K562 (cell line): Measurements from ENCODE around the gene NSG2. TPM values are rescaled to one million over a fixed set of nuclear protein-coding genes. Genes with fewer than 3 reads are reported as not detected.

Experiments
- ATAC-seq: fragments of 200-7000 bp; cut with Tn5 transposase; 3 replicates; pipeline ENCODE4 v1.9.1; 2020; ENCODE audit warnings: moderate library complexity
- BruUV-seq: library from RNA; stranded (reverse); fragments of 400-500 nt; replicated peaks from 2 replicates; lab custom pipeline; 2021; lab: Mats Ljungman, UMichigan
- CTCF ChIA-PET: fragments of 300-600 bp; formaldehyde crosslinking; extraction: SDS; loops from one replicate; lab custom pipeline; 2021; ENCODE audit warnings: low intra/inter-chr PET ratio; lab: Yijun Ruan, JAX
- POLR2A ChIA-PET: fragments of 300-600, 350-650 bp; sonication (Branson Sonifier 250); formaldehyde crosslinking; extraction: SDS; loops from one replicate; lab custom pipeline; 2021; ENCODE audit warnings: antibody characterized with exemption, inconsistent platforms; lab: Yijun Ruan, JAX
- DNase-seq, 4 experiments: peaks; one replicate each; pipeline versions ENCODE4 v3.0.0 to v3.0.0-alpha.2; 2011 to 2018; ENCODE audit warnings: low spot score in 3 of 4, mixed read lengths in 3 of 4; ENCODE audit errors: extremely low read depth in 1 of 4
- FAIRE-seq: peaks from 2 replicates; lab custom pipeline; 2011; peaks lifted over from hg19 to GRCh38; lab: Jason Lieb, UNC
- H2AFZ ChIP-seq: 2 replicates; pipeline ENCODE4 v1.6.0; 2011; ENCODE audit warnings: low read depth, low read length, control low read depth, inconsistent platforms
- H3K27ac ChIP-seq: fragments of 200-600 bp; 3 replicates; pipeline ENCODE4 v1.8.0; 2011; ENCODE audit warnings: low read depth, mild to moderate bottlenecking, control low read depth, inconsistent platforms, low read length, moderate library complexity, mixed read lengths; ENCODE audit errors: extremely low read depth
- H3K27me3 ChIP-seq, 2 experiments: fragments of 300-600 bp in 1 of 2; 2 replicates in 1 of 2; 3 replicates in 1 of 2; pipeline versions ENCODE4 v1.6.0 to v1.8.0; 2011; ENCODE audit warnings: inconsistent platforms in 2 of 2, low read length in 2 of 2, mild to moderate bottlenecking in 1 of 2, mixed read lengths in 1 of 2, moderate library complexity in 1 of 2; ENCODE audit not compliant: control insufficient read depth in 2 of 2, insufficient read depth in 2 of 2
- H3K36me3 ChIP-seq: fragments of 300-600 bp; 3 replicates; pipeline ENCODE4 v1.8.0; 2011; ENCODE audit warnings: mild to moderate bottlenecking, low read length, inconsistent platforms; ENCODE audit not compliant: control insufficient read depth, insufficient read depth
- H3K4me1 ChIP-seq, 2 experiments: fragments of 200-600 bp in 1 of 2; replicated peaks in 1 of 2; 2 replicates in 1 of 2; 3 replicates in 1 of 2; pipeline versions ENCODE4 v1.5.1 to v1.8.0; 2011; ENCODE audit warnings: inconsistent platforms in 2 of 2, low read length in 2 of 2, mild to moderate bottlenecking in 1 of 2, mixed read lengths in 1 of 2, moderate library complexity in 1 of 2; ENCODE audit not compliant: control insufficient read depth in 2 of 2, insufficient read depth in 2 of 2
- H3K4me2 ChIP-seq: 2 replicates; pipeline ENCODE4 v1.6.1; 2011; ENCODE audit warnings: low read length, control low read depth, inconsistent platforms, mixed read lengths; ENCODE audit not compliant: insufficient read depth
- H3K4me3 ChIP-seq: fragments of 200-600 bp; sonication (generic), shearing (Covaris generic); 2 replicates; pipeline ENCODE4 v1.5.1; 2016; ENCODE audit warnings: control low read depth, inconsistent platforms
- H3K79me2 ChIP-seq: fragments of 200-600 bp; 3 replicates; pipeline ENCODE4 v1.8.0; 2011; ENCODE audit warnings: low read length, inconsistent platforms; ENCODE audit not compliant: control insufficient read depth, insufficient read depth
- H3K9ac ChIP-seq, 2 experiments: 2 replicates each; pipeline versions ENCODE4 v1.6.0 to v1.6.1; 2011; ENCODE audit warnings: low read depth in 2 of 2, low read length in 2 of 2, control low read depth in 1 of 2, inconsistent platforms in 1 of 2, mild to moderate bottlenecking in 1 of 2, mixed read lengths in 1 of 2; ENCODE audit not compliant: insufficient read depth in 1 of 2
- H3K9me1 ChIP-seq: one replicate; pipeline ENCODE4 v1.6.0; 2011; ENCODE audit warnings: inconsistent platforms, mild to moderate bottlenecking, low read length, moderate library complexity; ENCODE audit not compliant: control insufficient read depth, insufficient read depth
- H3K9me3 ChIP-seq: replicated peaks from 2 replicates; pipeline ENCODE4 v1.5.1; 2011; ENCODE audit warnings: low read depth, low read length, inconsistent platforms; ENCODE audit not compliant: control insufficient read depth, insufficient read depth
- H4K20me1 ChIP-seq: replicated peaks from 2 replicates; pipeline ENCODE4 v1.6.1; 2011; ENCODE audit warnings: low read length, inconsistent platforms, mixed read lengths; ENCODE audit not compliant: control insufficient read depth, insufficient read depth
- HDAC1 ChIP-seq, 2 experiments: fragments of 450-650 bp; IDR thresholded peaks; 2 replicates each; pipeline ENCODE4 v1.6.1; 2016 to 2017; ENCODE audit warnings: inconsistent platforms in 1 of 2, mild to moderate bottlenecking in 1 of 2, moderate library complexity in 1 of 2
- L3MBTL2 ChIP-seq: fragments of 450-650 bp; IDR thresholded peaks from 2 replicates; pipeline ENCODE4 v1.6.1; 2016; ENCODE audit warnings: mild to moderate bottlenecking, moderate library complexity
- SMAD4 ChIP-seq: fragments of 250-450 bp; sonication (Bioruptor Pico); conservative IDR thresholded peaks from 2 replicates; pipeline ENCODE4 v1.8.0; 2021; ENCODE audit warnings: inconsistent platforms, mild to moderate bottlenecking, moderate library complexity
- ZBTB43 ChIP-seq: sonication (generic); formaldehyde crosslinking; IDR thresholded peaks from 2 replicates; pipeline ENCODE4 v1.8.0; 2023; ENCODE audit warnings: mild to moderate bottlenecking, missing genetic modification reagents
- ZC3H4 ChIP-seq: sonication (generic); formaldehyde crosslinking; IDR thresholded peaks from 2 replicates; pipeline ENCODE4 v1.9.0; 2021; ENCODE audit warnings: missing genetic modification reagents, borderline replicate concordance
- ZEB2 ChIP-seq: fragments of 450-650 bp; IDR thresholded peaks from 2 replicates; pipeline ENCODE4 v1.6.1; 2016
- ZNF217 ChIP-seq: sonication (generic); formaldehyde crosslinking; IDR thresholded peaks from 2 replicates; pipeline ENCODE4 v1.8.0; 2022; ENCODE audit warnings: mild to moderate bottlenecking, missing genetic modification reagents
- ZNF282 ChIP-seq: sonication (generic); formaldehyde crosslinking; IDR thresholded peaks from 2 replicates; pipeline ENCODE4 v1.8.1; 2023; ENCODE audit warnings: missing genetic modification reagents
- ZNF3 ChIP-seq: fragments of 250-450 bp; sonication (Bioruptor Pico); IDR thresholded peaks from 2 replicates; pipeline ENCODE4 v1.5.0; 2021; ENCODE audit warnings: mild to moderate bottlenecking, moderate library complexity
- WGBS: fragments of 100-300 bp; shearing (Covaris generic); methylation state at CpG from one replicate; pipeline ENCODE4 v1.1.6; 2016; ENCODE audit warnings: low coverage, mixed read lengths; ENCODE audit not compliant: insufficient coverage; ENCODE audit errors: missing lambda C conversion rate; 5-methylcytosine and 5-hydroxymethylcytosine counted together
- in situ Hi-C: fragments of 300-500 bp; cut with MboI; formaldehyde crosslinking; loops from 4 replicates; pipeline ENCODE4 v1.15.0; 2018; ENCODE audit warnings: inconsistent platforms, mixed read lengths
- intact Hi-C: fragments of 100-400 bp; cut with micrococcal nuclease; formaldehyde crosslinking; loops from 2 replicates; pipeline ENCODE4 v1.14.2; 2022
- polyA plus RNA-seq, 8 experiments: library from polyadenylated mRNA; depleted of rRNA in 4 of 8; stranded (reverse) in 5 of 8; unstranded in 3 of 8; fragments of >200 nt; fragmentation: Nextera tagmentation in 2 of 8; fragmentation: Illumina TruSeq in 1 of 8; extraction: Ambion mirVana in 2 of 8; extraction: Trizol in 1 of 8; gene quantifications; 2 replicates each; pipeline versions ENCODE4 v1.2.1 to v1.2.3, GENCODE V29; 2011 to 2014; ENCODE audit warnings: inconsistent platforms in 1 of 8, missing spikeins in 1 of 8
- total RNA-seq, 7 experiments: library from RNA; depleted of rRNA in 6 of 7; stranded (reverse); fragments of >200 nt in 6 of 7; fragmentation: Illumina TruSeq in 2 of 7; extraction: Trizol in 2 of 7; gene quantifications; 2 replicates each; pipeline versions ENCODE4 v1.2.1 to v1.2.3, GENCODE V29; 2011 to 2021; ENCODE audit warnings: low replicate concordance in 1 of 7

Gene NSG2
- total and polyA plus RNA-seq, 9 of the 15 experiments (the other 6 are each of a cell fraction or from before 2014, with no cell fraction given) = not detected

- TF ChIP-seq ZBTB43 (no peak), HDAC1 (IDR thresholded peaks at IDR 0.05) (0 out of 4 replicates have a peak, but pooled peaks of 1 of the 2 experiments have one; percentile 30), ZEB2 (no peak)
- TF ChIP-seq, all 486 proteins: peak for 3
Observed at GRCh38 chr5:174134545-174134944, 89.0 kb downstream of the NSG2 start (continued).

GRCh38 chr5:174139623-174140022, 94.1 kb downstream of the NSG2 start:
- no peak for ATAC-seq
- ChIA-PET CTCF (interaction anchor here (0.5 kb wide), 1 partner anchor 78 kb away, joined by 3 read pairs; no protein-coding TSS in a partner anchor), POLR2A (no interaction called here)
- FAIRE-seq = no peak
- intact Hi-C loops = no loop called here
- no peak overlapping the region for H2AFZ ChIP-seq
- H3K36me3 ChIP-seq = no peaks in the 10 kb centered on the region
- BruUV-seq = no TSS peak
- H4K20me1 ChIP-seq = no peaks in the 10 kb centered on the region
- H3K4me3 ChIP-seq = no peak overlapping the region
- no peaks in the 10 kb centered on the region for H3K79me2 ChIP-seq
- H3K27ac ChIP-seq = no peak overlapping the region
- H3K4me2 ChIP-seq = no peak overlapping the region
- no peaks in the 10 kb centered on the region for H3K9me3 ChIP-seq
- 0% methylated on average over 3 of the region's 3 CpGs for WGBS
- no peaks in the 10 kb centered on the region for H3K4me1 ChIP-seq
- no peak overlapping the region for H3K9ac ChIP-seq
- in situ Hi-C loops = no loop called here
- no peaks in the 10 kb centered on the region for H3K9me1 ChIP-seq
- DNase-seq = no peak
- TF ChIP-seq ZNF282 (CRISPR knock-in tag) = no peak
- TF ChIP-seq ZNF217 (CRISPR knock-in tag) = no peak
- no peak for TF ChIP-seq ZNF3 (CRISPR knock-in tag)
- TF ChIP-seq SMAD4 = no peak
- no peak for TF ChIP-seq L3MBTL2
- TF ChIP-seq ZC3H4 = no peak
- peaks cover 4 to 17% of the 10 kb centered on the region in 2 experiments; a peak in 3 of 5 replicates for H3K27me3 ChIP-seq
